ENCODE results near the gene DLG1.

DNA sequence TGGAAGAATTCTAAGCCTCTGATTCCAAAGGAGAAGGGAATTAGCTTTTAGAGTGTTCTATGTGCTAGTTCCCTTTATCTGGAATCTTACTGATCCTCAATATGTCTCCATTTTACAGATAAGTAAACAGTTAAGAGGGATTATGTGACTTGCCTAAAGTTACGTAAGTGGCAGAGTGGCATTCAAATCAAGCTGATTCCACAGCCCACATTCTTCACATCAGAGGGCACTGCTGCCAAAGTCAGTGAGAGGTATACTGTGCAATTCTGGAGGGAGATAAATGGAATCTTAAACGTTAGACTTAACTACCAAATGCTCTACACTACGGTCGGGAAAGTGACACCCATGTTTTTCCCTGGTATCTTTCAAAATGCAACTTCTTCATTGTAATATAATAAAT is 257.8 kb downstream of the DLG1 start:
- no peak for TF ChIP-seq POLR2A (IDR thresholded peaks at IDR 0.05)
- TF ChIP-seq, protein P1, sequence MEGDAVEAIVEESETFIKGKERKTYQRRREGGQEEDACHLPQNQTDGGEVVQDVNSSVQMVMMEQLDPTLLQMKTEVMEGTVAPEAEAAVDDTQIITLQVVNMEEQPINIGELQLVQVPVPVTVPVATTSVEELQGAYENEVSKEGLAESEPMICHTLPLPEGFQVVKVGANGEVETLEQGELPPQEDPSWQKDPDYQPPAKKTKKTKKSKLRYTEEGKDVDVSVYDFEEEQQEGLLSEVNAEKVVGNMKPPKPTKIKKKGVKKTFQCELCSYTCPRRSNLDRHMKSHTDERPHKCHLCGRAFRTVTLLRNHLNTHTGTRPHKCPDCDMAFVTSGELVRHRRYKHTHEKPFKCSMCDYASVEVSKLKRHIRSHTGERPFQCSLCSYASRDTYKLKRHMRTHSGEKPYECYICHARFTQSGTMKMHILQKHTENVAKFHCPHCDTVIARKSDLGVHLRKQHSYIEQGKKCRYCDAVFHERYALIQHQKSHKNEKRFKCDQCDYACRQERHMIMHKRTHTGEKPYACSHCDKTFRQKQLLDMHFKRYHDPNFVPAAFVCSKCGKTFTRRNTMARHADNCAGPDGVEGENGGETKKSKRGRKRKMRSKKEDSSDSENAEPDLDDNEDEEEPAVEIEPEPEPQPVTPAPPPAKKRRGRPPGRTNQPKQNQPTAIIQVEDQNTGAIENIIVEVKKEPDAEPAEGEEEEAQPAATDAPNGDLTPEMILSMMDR (IDR thresholded peaks at IDR 0.05), result no peak
